RWPE2 (cell line): ENCODE results near the gene KLHL29.

ENCODE experiments used
- ATAC-seq: fragments of 200-7000 bp; cut with Tn5 transposase; 3 replicates; pipeline ENCODE4 v1.9.1; 2021; ENCODE audit warnings: low read depth
- DNase-seq: peaks from one replicate; pipeline ENCODE4 v3.0.0-alpha.2; 2020; ENCODE audit warnings: low spot score
- H3K27ac ChIP-seq: fragments of 450-650 bp; 2 replicates; pipeline ENCODE4 v1.5.1; 2017; ENCODE audit warnings: mild to moderate bottlenecking; ENCODE audit not compliant: poor library complexity, severe bottlenecking
- H3K27me3 ChIP-seq: fragments of 250-450 bp; sonication (Bioruptor Pico); 2 replicates; pipeline ENCODE4 v1.5.1; 2021; ENCODE audit warnings: mild to moderate bottlenecking, moderate library complexity; ENCODE audit not compliant: insufficient read depth, poor library complexity, severe bottlenecking
- H3K36me3 ChIP-seq: fragments of 250-450 bp; sonication (Bioruptor Pico); 2 replicates; pipeline ENCODE4 v1.5.1; 2020; ENCODE audit warnings: low read depth, mild to moderate bottlenecking, moderate library complexity
- H3K4me1 ChIP-seq: fragments of 250-450 bp; sonication (Bioruptor Pico); 2 replicates; pipeline ENCODE4 v1.5.1; 2021; ENCODE audit warnings: mild to moderate bottlenecking, moderate library complexity; ENCODE audit not compliant: insufficient read depth, poor library complexity, severe bottlenecking
- H3K4me3 ChIP-seq: fragments of 250-450 bp; sonication (Bioruptor Pico); 2 replicates; pipeline ENCODE4 v1.5.1; 2021; ENCODE audit warnings: mild to moderate bottlenecking, moderate library complexity; ENCODE audit not compliant: severe bottlenecking
- H3K9me3 ChIP-seq: fragments of 250-450 bp; sonication (Bioruptor Pico); 2 replicates; pipeline ENCODE4 v1.5.1; 2021; ENCODE audit warnings: mild to moderate bottlenecking, moderate library complexity; ENCODE audit not compliant: severe bottlenecking
- TF ChIP-seq, protein P1 (sequence below): fragments of 450-650 bp; IDR thresholded peaks from one replicate; pipeline ENCODE4 v1.5.1; 2017; ENCODE audit warnings: mild to moderate bottlenecking, moderate library complexity; ENCODE audit not compliant: poor library complexity, severe bottlenecking

Gene KLHL29

DNA sequence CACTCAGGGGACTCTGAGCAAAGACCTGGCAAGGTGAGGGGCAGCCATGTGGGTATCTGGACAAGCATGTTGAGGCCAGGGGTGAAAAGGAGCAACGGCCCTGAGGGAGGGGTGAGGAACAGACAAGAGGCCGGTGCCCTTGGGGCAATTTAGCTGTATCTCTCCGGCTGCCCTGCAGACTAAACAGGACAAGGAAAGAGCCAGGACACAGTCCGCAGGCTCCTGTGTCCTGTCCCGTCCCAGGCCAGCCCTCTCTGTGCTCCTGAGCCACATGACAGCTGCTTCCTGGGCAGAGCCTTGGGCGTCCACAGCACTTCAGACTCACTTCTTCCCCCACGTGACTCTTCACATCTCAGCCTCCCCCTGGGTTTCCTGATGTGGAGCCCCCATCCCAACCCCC, 206.1 kb downstream of the KLHL29 start:
- DNase-seq = no peak
- Histone ChIP-seq H3K9me3 (no peaks in the 10 kb centered on the region), H3K4me1 (no peaks in the 10 kb centered on the region), H3K36me3 (no peaks in the 10 kb centered on the region), H3K27me3 (no peaks in the 10 kb centered on the region), H3K4me3 (no peak overlapping the region), H3K27ac (no peak overlapping the region)
- TF ChIP-seq, protein P1, sequence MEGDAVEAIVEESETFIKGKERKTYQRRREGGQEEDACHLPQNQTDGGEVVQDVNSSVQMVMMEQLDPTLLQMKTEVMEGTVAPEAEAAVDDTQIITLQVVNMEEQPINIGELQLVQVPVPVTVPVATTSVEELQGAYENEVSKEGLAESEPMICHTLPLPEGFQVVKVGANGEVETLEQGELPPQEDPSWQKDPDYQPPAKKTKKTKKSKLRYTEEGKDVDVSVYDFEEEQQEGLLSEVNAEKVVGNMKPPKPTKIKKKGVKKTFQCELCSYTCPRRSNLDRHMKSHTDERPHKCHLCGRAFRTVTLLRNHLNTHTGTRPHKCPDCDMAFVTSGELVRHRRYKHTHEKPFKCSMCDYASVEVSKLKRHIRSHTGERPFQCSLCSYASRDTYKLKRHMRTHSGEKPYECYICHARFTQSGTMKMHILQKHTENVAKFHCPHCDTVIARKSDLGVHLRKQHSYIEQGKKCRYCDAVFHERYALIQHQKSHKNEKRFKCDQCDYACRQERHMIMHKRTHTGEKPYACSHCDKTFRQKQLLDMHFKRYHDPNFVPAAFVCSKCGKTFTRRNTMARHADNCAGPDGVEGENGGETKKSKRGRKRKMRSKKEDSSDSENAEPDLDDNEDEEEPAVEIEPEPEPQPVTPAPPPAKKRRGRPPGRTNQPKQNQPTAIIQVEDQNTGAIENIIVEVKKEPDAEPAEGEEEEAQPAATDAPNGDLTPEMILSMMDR = no peak
- ATAC-seq = no peak

DNA sequence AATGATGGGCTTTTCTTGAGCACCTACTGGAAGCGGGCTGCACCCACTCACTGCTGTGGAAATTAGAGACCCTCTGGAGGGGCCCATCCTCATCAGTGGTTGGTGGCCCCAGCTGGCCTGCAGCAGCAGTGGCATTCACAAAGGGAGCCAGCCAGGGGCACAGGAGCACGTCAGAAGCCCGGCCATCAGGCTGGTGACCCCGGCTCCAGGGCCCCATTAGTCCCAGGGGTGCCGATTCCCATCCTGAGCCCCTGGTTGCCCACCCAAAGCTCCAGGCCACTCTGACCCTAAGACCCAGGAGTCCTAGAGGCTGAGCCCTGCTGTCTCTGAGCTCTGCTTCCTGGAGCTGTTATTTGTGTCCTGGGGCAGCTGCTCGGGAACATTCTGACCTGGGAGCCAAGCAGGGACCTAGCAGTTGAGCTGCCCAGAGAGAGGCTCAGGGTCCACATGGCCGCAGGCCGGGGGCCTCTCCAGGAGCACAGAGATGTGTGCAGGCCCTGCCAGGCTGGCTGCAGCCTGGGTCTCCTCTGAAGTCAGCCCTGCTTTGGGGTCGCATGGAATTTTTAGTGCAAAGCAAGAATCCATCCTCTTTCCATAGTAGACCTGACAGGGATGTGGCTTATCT, 207.2 kb downstream of the KLHL29 start:
- Histone ChIP-seq H3K36me3 (no peaks in the 10 kb centered on the region), H3K9me3 (no peaks in the 10 kb centered on the region), H3K4me3 (no peak overlapping the region), H3K27ac (no peak overlapping the region), H3K27me3 (no peaks in the 10 kb centered on the region), H3K4me1 (no peaks in the 10 kb centered on the region)
- peak; percentile 44 for DNase-seq
- no peak for ATAC-seq
- TF ChIP-seq, protein P1 = no peak

DNA sequence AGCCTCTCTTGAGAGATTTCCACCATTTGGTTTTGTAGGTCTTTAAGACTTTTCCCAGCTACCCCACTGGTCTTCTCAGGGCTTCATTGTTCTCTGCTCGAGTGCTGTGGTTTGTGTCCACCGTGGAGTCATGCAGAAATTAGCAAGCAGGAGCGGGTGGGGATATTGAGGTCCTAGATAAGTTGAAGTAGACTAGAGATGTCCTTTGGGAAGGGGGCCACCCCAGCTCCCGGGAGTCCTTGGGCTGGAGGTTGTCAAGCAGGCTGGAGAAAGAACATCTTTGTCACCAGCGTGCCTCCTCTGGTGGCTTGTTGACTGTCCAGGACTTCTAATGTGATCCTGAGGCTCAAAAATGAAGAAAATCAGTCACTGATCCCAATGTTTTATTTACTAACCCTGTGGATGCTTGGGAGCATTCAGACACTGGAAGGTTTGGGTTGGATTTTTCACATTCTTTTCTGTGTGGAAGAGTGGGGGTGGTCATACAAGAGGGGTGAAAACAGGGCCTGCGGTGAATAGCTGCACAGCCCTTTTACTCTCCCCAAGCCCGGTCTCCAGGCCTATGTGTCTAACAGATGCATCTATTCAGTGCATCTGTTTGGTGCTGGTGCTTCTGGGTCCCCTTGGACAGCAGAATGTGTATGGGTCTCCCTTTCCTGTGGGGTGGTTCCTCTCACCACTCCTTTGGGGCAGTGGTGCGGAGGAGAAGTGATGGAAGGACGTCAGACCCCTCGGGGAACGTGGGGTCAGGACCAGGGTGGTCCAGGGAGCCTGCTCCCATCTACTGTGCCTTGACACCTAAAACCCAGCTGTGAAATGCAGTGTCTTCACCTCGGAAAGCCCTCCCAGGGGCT, 208.1 kb downstream of the KLHL29 start:
- Histone ChIP-seq H3K36me3 (no peaks in the 10 kb centered on the region), H3K4me1 (no peaks in the 10 kb centered on the region), H3K9me3 (no peaks in the 10 kb centered on the region), H3K27me3 (no peaks in the 10 kb centered on the region), H3K27ac (no peak overlapping the region), H3K4me3 (no peak overlapping the region)
- ATAC-seq = no peak
- peak; percentile 27 for DNase-seq
- TF ChIP-seq, protein P1 = no peak

DNA sequence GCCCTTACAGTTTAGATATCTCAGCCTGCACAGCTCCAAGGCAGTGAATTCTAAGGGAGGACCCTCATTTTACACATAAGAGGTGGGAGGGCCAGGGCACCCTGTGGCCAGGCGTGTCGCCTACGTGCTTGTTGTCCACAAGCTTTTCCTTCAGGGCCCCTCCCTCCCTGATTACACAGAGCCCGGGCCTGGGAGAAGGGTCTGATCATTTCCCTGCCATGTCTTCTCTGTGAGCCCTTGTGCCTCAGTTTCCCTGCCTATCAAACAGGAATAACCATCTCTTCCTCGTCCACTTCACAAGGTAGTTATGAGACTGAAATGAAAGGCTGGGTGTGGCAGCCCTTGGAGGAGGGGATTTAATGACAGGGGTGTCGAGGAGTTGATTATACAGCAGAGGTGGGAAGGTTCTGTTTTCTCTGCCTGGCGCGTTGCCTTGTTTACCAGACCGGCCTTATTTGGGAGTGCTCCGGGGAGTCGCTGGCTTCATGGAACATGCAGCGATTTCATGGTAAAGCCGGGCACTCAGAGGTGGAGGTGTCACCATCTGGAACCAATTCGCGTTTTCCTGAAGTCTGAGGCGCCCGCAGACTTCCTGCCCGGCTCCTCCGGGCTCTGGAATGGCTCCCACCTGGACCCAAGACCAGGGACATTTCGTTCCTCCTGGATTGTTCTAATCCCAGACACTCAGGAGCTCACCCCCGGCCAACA, 208.9 kb downstream of the KLHL29 start:
- no peaks in the 10 kb centered on the region for H3K36me3 ChIP-seq
- no peak overlapping the region for H3K4me3 ChIP-seq
- no peaks in the 10 kb centered on the region for H3K9me3 ChIP-seq
- H3K27me3 ChIP-seq = no peaks in the 10 kb centered on the region
- H3K4me1 ChIP-seq = no peaks in the 10 kb centered on the region
- DNase-seq = peak; percentile 23
- TF ChIP-seq, protein P1 = no peak
- H3K27ac ChIP-seq = no peak overlapping the region
- ATAC-seq = no peak
